Body of pancreas (tissue), 4 donors: ENCODE data around the gene PINLYP. TPM values are rescaled to one million over a fixed set of nuclear protein-coding genes. Genes with fewer than 3 reads are reported as not detected.
A peak's percentile ranks its signal among the peaks of the same experiment; 100 is the strongest.

ENCODE experiments used
- ATAC-seq: fragments of 150-250 bp; one replicate; pipeline ENCODE4 v1.9.1; 2016
- DNase-seq, 4 donors: peaks; one replicate each; pipeline ENCODE4 v3.0.0-alpha.2; 2019
- H3K27ac ChIP-seq, 4 donors: fragments of 200-600 bp; sonication (generic); 1 replicate in 3 of 4; 2 replicates in 1 of 4; pipeline versions ENCODE4 v1.5.1 to v1.6.1; 2016 to 2019; ENCODE audit warnings: mild to moderate bottlenecking in 1 of 4, mixed read lengths in 1 of 4, moderate library complexity in 1 of 4
- H3K27me3 ChIP-seq, 2 donors: fragments of 200-600 bp; sonication (generic); one replicate each; pipeline ENCODE4 v1.6.0; 2016; ENCODE audit warnings: mild to moderate bottlenecking in 1 of 2
- H3K36me3 ChIP-seq, 2 donors: fragments of 200-600 bp; sonication (generic); replicated peaks in 1 of 2; 2 replicates each; pipeline ENCODE4 v1.5.1; 2016; ENCODE audit warnings: low read depth in 2 of 2; ENCODE audit not compliant: insufficient read depth in 1 of 2
- H3K4me1 ChIP-seq: fragments of 200-600 bp; sonication (generic); one replicate; pipeline ENCODE4 v1.6.0; 2016
- H3K4me3 ChIP-seq, 2 donors: fragments of 200-600 bp; sonication (generic); 1 replicate in 1 of 2; 2 replicates in 1 of 2; pipeline ENCODE4 v1.5.1; 2016 to 2019
- H3K9me3 ChIP-seq, 3 donors: fragments of 200-600 bp; sonication (generic); 1 replicate in 2 of 3; 2 replicates in 1 of 3; pipeline ENCODE4 v1.5.1; 2016
- CTCF ChIP-seq, 7 experiments: fragments of 450-650 bp in 4 of 7; fragments of 200-600 bp in 3 of 7; sonication (generic) in 3 of 7; IDR thresholded peaks; one replicate each; pipeline ENCODE4 v1.5.1; 2016 to 2019; ENCODE audit warnings: antibody characterized with exemption in 7 of 7
- POLR2A ChIP-seq, 3 donors: fragments of 450-650 bp; IDR thresholded peaks; one replicate each; pipeline ENCODE4 v1.6.1; 2016; ENCODE audit warnings: antibody characterized with exemption in 3 of 3, mild to moderate bottlenecking in 2 of 3
- WGBS, 2 donors: methylation state at CpG; one replicate each; pipeline ENCODE4 v1.1.5; 2017; 5-methylcytosine and 5-hydroxymethylcytosine counted together
- intact Hi-C: fragments of 100-400 bp; cut with DNase I; formaldehyde crosslinking; loops from one replicate; pipeline ENCODE4 v1.15.1; 2023
- total RNA-seq, 2 donors: library from RNA; depleted of rRNA; stranded (reverse); fragments of >200 nt; gene quantifications; one replicate each; pipeline ENCODE4 v1.1.0, GENCODE V29; 2016

The PINLYP gene
- total RNA-seq, 2 donors from 2014 or later: 4.6 TPM; not detected in 1

DNA sequence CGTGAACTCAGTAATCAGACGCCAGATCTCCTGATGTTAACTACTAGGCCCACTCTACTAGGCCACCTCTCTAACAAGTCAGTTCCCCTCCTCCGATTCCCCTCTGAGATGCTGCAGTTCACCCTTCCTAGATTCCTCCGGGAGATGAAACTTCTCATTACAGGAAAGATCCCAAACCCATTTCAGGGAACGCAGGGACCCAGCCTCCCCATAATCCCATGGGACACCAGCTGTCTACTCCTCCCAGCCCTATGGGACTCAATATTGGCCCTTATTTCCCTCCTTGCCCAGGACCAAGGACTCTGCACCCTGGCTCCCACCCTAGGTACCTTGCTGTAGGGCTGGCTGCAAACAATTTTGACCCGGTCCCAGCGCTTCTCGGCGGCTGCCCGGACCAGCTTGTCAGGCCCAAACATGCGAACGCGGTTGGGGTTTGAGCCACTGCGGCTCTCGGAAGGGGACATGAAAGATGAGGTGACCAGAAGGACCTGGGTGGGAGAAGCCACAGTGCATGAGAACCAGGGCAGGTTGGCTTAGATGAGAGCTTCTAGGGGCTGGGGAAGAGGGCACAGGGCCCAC lies 21.2 kb upstream of the PINLYP start:
- DNase-seq (no peak), ATAC-seq (no peak)
- no peaks in the 10 kb centered on the region for H3K27me3 ChIP-seq
- 89 to 94% methylated on average over 15 of the region's 15 CpGs for WGBS, 2 donors
- no peaks in the 10 kb centered on the region for H3K9me3 ChIP-seq
- H3K36me3 ChIP-seq: peaks cover 0 to 12% of the 10 kb centered on the region in 2 donors
- TF ChIP-seq POLR2A (IDR thresholded peaks at IDR 0.05) (no peak), CTCF (IDR thresholded peaks at IDR 0.05) (no peak)
- no peaks in the 10 kb centered on the region for H3K4me1 ChIP-seq
- no peak overlapping the region for H3K4me3 ChIP-seq
- no peak overlapping the region for H3K27ac ChIP-seq
- intact Hi-C loops: no loop called here

DNA sequence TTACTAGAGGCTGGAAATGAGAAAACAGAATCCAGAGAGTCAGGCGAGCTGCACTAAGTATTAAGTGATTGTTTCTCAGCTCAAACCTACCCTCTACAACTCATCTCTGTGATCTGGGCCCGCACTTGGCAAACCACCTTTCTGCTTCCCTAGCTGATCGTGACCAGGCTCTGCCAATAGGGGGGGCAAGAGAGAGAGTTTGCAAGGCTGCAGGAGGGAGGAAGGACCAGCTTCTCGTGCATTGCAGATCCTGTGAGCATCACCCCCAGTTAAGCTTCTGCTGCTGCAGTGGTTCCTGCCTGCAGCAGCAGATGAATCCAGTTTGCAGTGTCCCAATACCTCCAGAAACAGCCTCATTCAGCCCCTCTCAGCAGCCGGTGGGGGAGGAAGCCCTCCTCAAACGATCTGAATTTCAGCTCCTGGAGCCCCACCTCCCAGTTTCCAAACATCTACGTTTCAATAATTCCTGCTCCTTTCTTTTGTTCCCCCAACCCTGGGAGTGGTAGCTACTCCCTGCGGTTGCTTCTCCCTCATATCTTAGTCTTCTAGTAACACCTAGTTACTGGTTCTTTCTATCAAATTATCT lies 20.3 kb upstream of the PINLYP start:
- 27 to 29% methylated on average over 8 of the region's 8 CpGs for WGBS, 2 donors
- H3K27ac ChIP-seq: no peak overlapping the region
- H3K9me3 ChIP-seq: no peaks in the 10 kb centered on the region
- peaks cover 0 to 12% of the 10 kb centered on the region in 2 donors for H3K36me3 ChIP-seq
- no peak for TF ChIP-seq POLR2A (IDR thresholded peaks at IDR 0.05)
- TF ChIP-seq CTCF (IDR thresholded peaks at IDR 0.05): peak in 6 of 7 experiments; percentile 50 to 60 (median 56)
- H3K4me1 ChIP-seq: no peaks in the 10 kb centered on the region
- DNase-seq (peak; percentile 71 to 83 (median 80)), ATAC-seq (peak; percentile 74)
- intact Hi-C loops: no loop called here
- no peak overlapping the region for H3K4me3 ChIP-seq
- H3K27me3 ChIP-seq: no peaks in the 10 kb centered on the region

DNA sequence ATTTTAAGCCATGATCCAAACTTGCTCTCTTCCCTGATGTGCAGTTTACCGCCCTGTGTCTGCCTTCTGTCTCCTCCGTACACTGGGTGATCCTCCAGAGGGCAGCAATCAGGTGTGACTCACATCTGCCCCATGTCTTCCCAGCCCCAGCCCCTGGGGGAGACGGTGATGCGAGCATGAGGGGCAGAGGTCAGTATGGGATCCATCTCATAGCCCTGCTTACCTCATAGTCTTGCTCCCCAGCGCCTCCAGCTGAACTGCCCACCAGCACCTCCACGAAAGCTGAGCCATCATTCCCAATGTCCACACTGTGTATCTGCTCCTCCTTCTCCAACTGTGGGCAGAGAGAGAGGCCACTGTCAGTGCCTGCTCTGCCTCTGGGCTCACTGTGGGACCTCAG lies 14.9 kb upstream of the PINLYP start:
- H3K27me3 ChIP-seq: no peaks in the 10 kb centered on the region
- ATAC-seq (no peak), DNase-seq (no peak)
- peaks cover 0 to 3% of the 10 kb centered on the region in 2 donors for H3K36me3 ChIP-seq
- no peaks in the 10 kb centered on the region for H3K4me1 ChIP-seq
- no peak overlapping the region for H3K4me3 ChIP-seq
- TF ChIP-seq POLR2A (IDR thresholded peaks at IDR 0.05) (no peak), CTCF (IDR thresholded peaks at IDR 0.05) (no peak)
- WGBS, 2 donors: 88 to 90% methylated on average over 5 to 6 of the region's 6 CpGs
- no peaks in the 10 kb centered on the region for H3K9me3 ChIP-seq
- no peak overlapping the region for H3K27ac ChIP-seq
- intact Hi-C loops: no loop called here

- intact Hi-C loops: no loop called here
- no peak for ATAC-seq
- TF ChIP-seq POLR2A (IDR thresholded peaks at IDR 0.05) (no peak), CTCF (IDR thresholded peaks at IDR 0.05) (no peak)
- Histone ChIP-seq H3K4me3 (no peak overlapping the region), H3K27me3 (no peaks in the 10 kb centered on the region), H3K9me3 (no peaks in the 10 kb centered on the region), H3K36me3 (peaks cover 0 to 3% of the 10 kb centered on the region in 2 donors), H3K4me1 (no peaks in the 10 kb centered on the region), H3K27ac (no peak overlapping the region)
- 90 to 92% methylated on average over 12 of the region's 12 CpGs for WGBS, 2 donors
- no peak for DNase-seq
Observed at GRCh38 chr19:43561139-43561970, 14.2 kb upstream of the PINLYP start.
